WERI-Rb-1 (cell line): ENCODE measurements around the gene MAU2.

Experiments used
- DNase-seq: peaks from one replicate; pipeline ENCODE4 v3.0.0-alpha.2; 2020
- H3K27ac ChIP-seq: fragments of 250-450 bp; sonication (Bioruptor Pico); 2 replicates; pipeline ENCODE4 v1.5.1; 2020; ENCODE audit warnings: mild to moderate bottlenecking, moderate library complexity
- H3K27me3 ChIP-seq: fragments of 250-450 bp; sonication (Bioruptor Pico); 2 replicates; pipeline ENCODE4 v1.5.1; 2021; ENCODE audit warnings: mild to moderate bottlenecking, low read depth, moderate library complexity; ENCODE audit not compliant: insufficient read depth, severe bottlenecking
- H3K36me3 ChIP-seq: fragments of 250-450 bp; sonication (Bioruptor Pico); 2 replicates; pipeline ENCODE4 v1.5.1; 2020; ENCODE audit warnings: mild to moderate bottlenecking, moderate library complexity
- H3K4me3 ChIP-seq: 2 replicates; pipeline ENCODE4 v1.5.1; 2011; ENCODE audit warnings: low read depth, mild to moderate bottlenecking, control low read depth, low read length
- H3K9me3 ChIP-seq: fragments of 250-450 bp; sonication (Bioruptor Pico); 2 replicates; pipeline ENCODE4 v1.5.1; 2021; ENCODE audit warnings: mild to moderate bottlenecking, moderate library complexity; ENCODE audit not compliant: severe bottlenecking
- CTCF ChIP-seq: IDR thresholded peaks from 2 replicates; pipeline ENCODE4 v1.5.1; 2011; ENCODE audit warnings: low read depth, mild to moderate bottlenecking, control low read depth, inconsistent platforms, low read length

MAU2 gene

DNA sequence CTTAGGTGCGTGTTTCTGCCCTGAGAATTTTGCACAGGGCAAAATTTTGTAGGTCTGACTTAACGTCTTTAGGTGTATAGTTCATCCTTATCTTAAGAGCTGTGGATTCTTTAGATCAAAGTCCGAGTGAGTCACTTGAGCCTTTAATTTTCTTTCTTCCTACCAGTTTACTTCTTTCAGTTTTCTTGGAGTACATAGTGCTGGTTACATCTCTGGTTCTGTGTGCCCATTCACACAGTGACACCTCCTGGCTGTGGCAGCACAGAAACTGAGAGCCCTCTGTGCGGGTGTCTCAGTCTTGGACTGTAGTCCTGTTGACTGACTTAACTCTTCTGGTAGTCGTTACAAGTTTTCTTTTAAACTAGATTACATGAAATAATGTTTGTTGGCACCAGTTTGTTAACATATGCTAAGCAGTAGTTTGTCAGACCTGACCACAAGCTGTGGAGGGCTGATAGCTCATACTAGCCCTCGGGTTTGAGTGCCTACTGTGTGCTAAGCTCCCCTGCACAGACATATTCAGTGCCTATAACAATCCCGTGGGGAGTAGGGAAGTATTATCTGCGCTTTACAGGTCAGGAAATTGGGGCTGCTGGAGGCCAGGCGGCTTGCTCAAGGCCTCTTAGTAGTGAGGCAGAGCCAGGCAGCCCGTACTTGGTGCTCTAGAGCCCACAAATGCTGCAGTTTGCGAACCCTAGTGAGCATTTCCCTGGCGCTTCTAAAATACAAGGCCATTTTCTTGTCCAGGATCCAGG is 86.4 kb downstream of the MAU2 start:
- DNase-seq, result peak; percentile 29
- peak overlapping the region; percentile 93 for H3K4me3 ChIP-seq

DNA sequence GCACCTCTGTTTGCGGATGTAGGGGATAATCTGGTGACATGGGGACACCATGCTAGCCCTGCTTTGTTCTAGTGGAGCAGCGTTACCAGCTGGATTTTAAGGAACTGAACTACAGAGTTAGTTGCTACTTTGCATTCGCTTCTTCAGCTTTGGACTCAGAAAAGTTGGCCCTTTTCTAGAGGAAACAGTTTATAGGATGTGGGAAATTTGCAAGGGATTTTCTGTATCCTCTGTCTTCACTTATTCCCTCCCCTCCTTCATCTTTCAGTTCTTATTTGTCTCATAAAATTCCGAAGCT is 87.0 kb downstream of the MAU2 start:
- Histone ChIP-seq H3K9me3 (no peaks in the 10 kb centered on the region), H3K27me3 (no peaks in the 10 kb centered on the region), H3K36me3 (peaks cover 4% of the 10 kb centered on the region), H3K27ac (peak overlapping the region; percentile 84), H3K4me3 (peak overlapping the region; percentile 93)
- TF ChIP-seq CTCF, result no peak
- DNase-seq, result peak; percentile 48

More for the DNA sequence above, 86.4 kb downstream of the MAU2 start:
- Histone ChIP-seq H3K36me3 (peaks cover 4% of the 10 kb centered on the region), H3K27ac (peak overlapping the region; percentile 84), H3K27me3 (no peaks in the 10 kb centered on the region), H3K9me3 (no peaks in the 10 kb centered on the region)
- peak; percentile 19; the same call in 1 of the 2 replicates for TF ChIP-seq CTCF
